Left hindlimb (tissue), 1 donor: ENCODE results near the gene STARD13.
"Not testable (repeated sequence)": the region's sequence is repeated elsewhere in the genome, so short reads cannot be mapped to it uniquely, and the experiment has no call there.

Experiments used
- DNase-seq: peaks from one replicate; pipeline ENCODE4 v3.0.0-alpha.2; 2018

STARD13 gene

DNA sequence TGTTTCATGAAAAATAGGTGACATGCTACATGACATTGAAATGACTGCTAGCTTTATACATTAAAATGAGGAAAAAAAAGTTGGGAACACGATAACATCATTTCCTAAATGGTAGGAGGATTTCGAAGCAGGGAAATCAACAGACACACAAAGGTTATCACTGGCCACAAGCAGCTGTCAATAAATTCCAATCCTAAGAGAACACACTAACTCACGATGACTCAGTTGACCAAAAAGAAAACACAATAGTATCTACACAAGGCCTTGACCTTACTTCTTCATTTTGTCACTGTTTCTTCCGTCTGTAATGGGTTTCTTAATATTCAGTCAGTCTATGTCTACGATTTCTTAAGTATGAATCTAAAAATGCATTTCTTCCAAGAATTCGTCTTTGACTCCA lies 36.5 kb downstream of the STARD13 start:
- no peak for DNase-seq

GRCh38 chr13:33245505-33246158 lies 39.9 kb downstream of the STARD13 start:
- no peak for DNase-seq

DNA sequence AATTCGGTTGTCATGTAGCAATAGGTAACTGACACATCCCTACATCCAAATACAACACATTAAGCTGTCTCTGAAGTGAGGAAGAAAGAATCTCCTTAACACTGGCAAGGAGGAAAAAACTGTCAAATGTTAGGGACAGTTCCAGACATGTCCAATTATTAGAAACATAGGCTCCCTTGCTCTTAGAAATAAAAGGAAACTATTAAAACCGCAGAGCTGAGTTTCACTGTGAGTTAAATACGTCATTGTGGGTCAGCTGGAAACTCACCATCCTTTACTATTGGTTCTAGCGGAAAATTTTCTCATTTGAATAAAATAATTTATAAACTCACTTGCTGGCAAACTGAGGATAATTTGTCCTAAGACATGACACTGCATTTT lies 40.7 kb downstream of the STARD13 start:
- DNase-seq = no peak

DNA sequence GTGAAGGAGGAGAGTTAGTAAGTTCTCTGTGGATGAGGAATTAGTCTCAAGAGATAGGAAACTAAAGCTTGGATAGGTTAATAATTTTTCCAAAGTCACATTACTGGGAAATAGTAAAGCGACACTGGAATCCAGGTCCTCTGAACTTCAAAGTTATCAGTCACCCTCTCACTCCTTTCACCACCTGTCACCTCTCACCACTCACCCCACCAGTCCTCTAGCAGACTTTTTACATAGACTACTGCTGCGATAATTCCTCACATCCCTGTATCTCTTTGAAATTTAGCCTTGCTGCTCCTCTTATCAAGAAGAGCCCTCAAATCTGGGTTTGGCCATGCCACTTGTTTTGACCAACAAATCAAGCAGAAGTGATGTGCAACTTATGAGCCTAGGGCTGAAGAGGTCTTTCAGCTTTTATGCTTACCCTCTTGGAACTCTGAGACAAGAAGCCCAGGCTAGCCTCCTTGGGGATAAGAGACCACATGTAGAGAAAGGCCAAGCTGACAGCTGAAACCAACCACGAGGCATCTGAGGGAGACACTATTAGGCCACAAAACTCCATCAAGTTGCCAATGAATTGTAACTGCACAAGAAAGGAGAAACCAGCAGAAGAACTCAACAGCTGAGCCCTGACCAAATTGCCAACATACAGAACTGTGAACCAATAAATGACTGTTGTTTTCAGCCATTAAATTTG lies 41.2 kb downstream of the STARD13 start:
- no peak for DNase-seq

DNA sequence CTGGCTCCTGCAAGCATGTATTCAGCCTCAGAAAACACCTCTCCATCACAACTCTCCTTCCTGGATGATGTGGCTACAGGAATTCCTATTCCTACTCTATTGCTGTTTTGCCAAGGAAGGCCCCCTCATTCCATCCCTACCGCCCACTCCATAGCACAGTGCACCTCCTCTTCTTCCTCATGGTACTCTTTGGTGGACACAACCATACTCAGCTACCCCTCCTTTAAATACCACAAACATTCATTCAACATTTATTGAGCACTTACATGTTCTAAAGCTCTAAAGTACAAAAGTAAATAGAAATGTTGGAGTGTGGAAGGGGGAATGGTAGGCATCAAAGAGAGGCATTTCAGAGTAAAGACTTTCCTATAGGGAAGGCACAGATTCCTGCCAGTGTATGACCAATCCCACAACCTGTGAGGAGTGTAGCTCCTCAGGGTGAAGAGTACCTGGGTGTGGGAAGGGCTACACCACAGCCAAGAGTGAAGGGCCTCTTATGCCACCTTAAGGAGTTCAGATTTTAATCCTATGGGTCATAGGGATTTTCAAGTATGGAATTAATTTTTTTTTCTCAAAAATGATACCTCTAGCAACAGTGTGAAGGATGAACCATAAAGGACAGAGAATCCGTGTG lies 42.5 kb downstream of the STARD13 start:
- no peak for DNase-seq

GRCh38 chr13:33242372-33242771 lies 43.2 kb downstream of the STARD13 start:
- not testable (repeated sequence) for DNase-seq

- DNase-seq = no peak
Observed at GRCh38 chr13:33236021-33236420, 49.5 kb downstream of the STARD13 start.

DNA sequence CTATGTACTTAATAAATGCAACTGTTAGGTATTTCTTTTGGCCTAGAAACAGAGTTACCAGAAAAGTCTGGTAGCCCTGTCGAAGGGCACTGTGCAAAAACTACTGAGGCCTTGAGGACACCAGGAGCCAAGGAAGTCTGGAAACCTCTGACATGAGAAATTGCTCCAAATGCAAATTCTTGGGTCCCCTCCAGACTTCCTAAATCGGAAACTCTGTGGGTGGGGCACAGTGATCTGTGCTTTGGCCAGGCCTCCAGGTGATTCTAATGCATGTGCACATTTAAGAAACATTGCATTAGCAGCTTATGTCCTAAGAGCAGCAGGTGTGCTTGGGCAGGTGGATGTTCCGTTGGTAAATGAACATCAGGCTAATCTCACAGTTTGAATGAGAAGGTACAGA lies 50.0 kb downstream of the STARD13 start:
- no peak for DNase-seq

GRCh38 chr13:33235078-33235477 lies 50.5 kb downstream of the STARD13 start:
- no peak for DNase-seq

GRCh38 chr13:33233547-33233946 lies 52.0 kb downstream of the STARD13 start:
- DNase-seq = no peak

DNA sequence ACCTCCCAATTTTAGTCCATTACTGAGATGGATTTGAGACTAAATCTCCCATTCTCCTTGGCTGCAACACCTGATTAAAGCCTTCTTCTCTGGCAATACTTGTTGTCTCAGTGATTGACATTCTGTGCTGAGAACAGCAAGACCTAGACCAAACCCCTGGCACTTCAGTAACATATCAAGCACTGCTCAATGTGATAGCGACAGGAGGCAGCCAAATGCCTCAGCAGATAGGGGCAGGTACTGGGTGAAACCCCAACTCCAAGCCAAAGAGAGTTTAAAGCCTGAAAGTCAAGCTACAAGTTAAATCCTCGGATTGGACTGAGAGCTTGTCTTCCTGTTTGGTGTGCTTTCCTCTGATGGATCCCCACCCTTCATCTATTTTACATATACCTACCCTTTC lies 52.7 kb downstream of the STARD13 start:
- DNase-seq = no peak

DNA sequence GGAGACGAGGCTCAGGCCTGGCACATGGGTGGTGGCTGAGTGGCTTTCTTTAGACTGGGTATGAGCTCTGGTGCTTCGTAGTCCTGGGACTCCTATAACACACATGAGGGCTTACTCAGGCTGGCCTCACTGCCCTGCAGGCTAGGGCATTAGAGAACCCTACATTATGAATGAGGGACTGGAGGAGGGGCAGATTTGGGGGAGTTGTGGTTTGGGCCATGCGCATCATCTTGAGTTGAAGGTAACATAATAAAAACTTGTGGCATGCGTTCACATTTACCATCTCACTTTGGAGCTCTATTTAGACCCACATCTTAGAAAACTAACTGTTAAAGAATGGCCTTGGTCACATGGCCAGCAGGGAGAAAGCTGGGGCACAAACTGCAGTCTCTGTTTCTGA lies 54.2 kb downstream of the STARD13 start:
- no peak for DNase-seq

GRCh38 chr13:33230178-33230881 lies 55.2 kb downstream of the STARD13 start:
- DNase-seq = no peak

GRCh38 chr13:33229446-33230177 lies 55.9 kb downstream of the STARD13 start:
- DNase-seq = peak; percentile 73

- DNase-seq = no peak
Observed at GRCh38 chr13:33228648-33229445, 56.7 kb downstream of the STARD13 start.

DNA sequence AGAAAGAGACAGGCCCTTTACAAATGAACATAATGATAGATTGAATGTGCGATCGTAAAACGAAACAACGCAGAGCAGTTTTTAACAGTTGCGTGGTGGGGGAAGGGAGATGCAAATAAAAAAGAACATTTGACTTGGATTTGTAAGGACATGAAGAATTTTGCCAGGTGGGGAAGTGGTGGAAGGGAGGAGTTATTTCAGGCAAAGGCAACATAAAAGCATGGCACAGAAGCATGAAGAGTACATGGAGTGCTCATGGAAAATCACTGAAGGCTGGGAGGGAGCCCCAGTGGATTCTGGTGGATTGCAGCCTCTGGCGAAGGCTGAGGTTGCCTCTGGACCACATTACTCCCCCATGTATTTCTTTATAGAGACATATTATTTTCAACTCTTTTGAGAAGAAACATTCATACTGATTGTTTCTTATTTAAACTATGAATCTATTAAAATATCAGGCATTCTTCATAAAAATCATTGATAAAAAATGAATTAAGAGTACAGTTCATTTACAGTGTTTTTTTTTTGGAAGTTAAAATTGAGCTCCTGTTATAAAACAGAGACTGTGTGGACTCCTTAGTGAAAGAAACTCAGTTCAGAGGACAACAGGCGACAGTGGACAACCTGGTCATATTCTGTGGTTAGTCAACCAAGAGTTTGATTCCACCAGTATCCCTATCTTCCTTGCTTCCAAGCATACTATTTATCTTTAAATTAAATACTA lies 57.5 kb downstream of the STARD13 start:
- DNase-seq = no peak

DNA sequence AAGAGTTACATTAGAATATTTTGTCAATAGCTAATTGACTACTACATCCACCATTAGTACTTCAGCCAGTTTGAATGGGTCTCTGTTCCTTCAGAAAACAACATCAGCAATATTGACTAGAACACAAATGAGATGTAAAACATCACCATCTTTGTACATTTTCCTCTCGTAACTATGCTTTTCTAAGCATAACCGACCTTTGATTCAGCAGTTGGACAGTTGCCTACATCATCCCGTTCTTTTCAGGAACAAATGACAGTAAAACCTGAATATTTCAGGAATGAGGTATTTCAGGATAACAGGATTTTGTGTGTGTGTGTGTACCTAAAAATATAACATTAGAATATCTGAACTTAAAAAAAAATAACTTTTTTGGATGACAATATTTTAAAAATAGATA lies 60.9 kb downstream of the STARD13 start:
- no peak for DNase-seq

GRCh38 chr13:33224191-33224590 lies 61.4 kb downstream of the STARD13 start:
- DNase-seq = no peak

GRCh38 chr13:33219926-33220325 lies 65.6 kb downstream of the STARD13 start:
- no peak for DNase-seq

DNA sequence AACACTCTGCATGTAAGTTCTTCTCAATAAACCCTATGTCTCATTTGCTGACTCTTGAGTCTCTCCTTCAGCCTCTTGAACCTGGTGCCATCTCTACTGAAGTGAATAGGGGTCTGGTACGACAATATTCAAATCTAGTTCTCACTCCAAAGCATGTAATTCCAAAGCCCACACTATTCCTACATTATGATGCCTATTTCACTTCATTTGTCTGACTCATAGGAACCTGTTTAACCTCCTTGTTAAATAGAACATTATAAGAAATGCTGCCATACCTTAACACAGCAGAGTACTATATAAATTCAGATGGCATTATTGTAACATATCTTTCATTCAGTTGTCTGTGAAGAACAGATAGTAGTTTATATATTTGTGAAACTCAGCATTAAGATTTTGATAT lies 67.1 kb downstream of the STARD13 start:
- no peak for DNase-seq

- no peak for DNase-seq
Observed at GRCh38 chr13:33218020-33218419, 67.5 kb downstream of the STARD13 start.
